HAP-1 (cell line): ENCODE results near the gene LCE1F.

Experiments used
- DNase-seq, 2 experiments: peaks; one replicate each; pipeline ENCODE4 v3.0.0-alpha.2; 2016 to 2020; ENCODE audit warnings: low spot score in 2 of 2
- H3K27me3 ChIP-seq: fragments of 250-450 bp; sonication (Bioruptor Pico); 2 replicates; pipeline ENCODE4 v1.5.1; 2020; ENCODE audit warnings: low read depth, mild to moderate bottlenecking, moderate library complexity
- H3K36me3 ChIP-seq: fragments of 250-450 bp; sonication (Bioruptor Pico); replicated peaks from 2 replicates; pipeline ENCODE4 v1.5.1; 2020; ENCODE audit warnings: mild to moderate bottlenecking
- H3K4me1 ChIP-seq: fragments of 250-450 bp; sonication (Bioruptor Pico); 2 replicates; pipeline ENCODE4 v1.5.1; 2020; ENCODE audit warnings: mild to moderate bottlenecking
- H3K4me3 ChIP-seq: fragments of 250-450 bp; sonication (Bioruptor Pico); 2 replicates; pipeline ENCODE4 v1.5.1; 2020; ENCODE audit warnings: mild to moderate bottlenecking, moderate library complexity
- H3K9me3 ChIP-seq: fragments of 250-450 bp; sonication (Bioruptor Pico); 2 replicates; pipeline ENCODE4 v1.5.1; 2020; ENCODE audit warnings: mild to moderate bottlenecking, moderate library complexity
- in situ Hi-C: fragments of 300-500 bp; cut with MboI; formaldehyde crosslinking; loops from 3 replicates; pipeline ENCODE4 v1.14.3; 2020; ENCODE audit warnings: low sequenced_read_pairs, inconsistent platforms, mixed read lengths

LCE1F gene

GRCh38 chr1:152757747-152758146 lies 17.2 kb upstream of the LCE1F start, which contains the start of gene KPRP:
TSS of gene KPRP (plus strand) at chr1:152758025. CDS start at chr1:152759589, 1,564 bp downstream.
- H3K36me3 ChIP-seq: no peaks in the 10 kb centered on the region
- no peaks in the 10 kb centered on the region for H3K9me3 ChIP-seq
- H3K4me1 ChIP-seq: no peaks in the 10 kb centered on the region
- in situ Hi-C loops: no loop called here
- no peaks in the 10 kb centered on the region for H3K27me3 ChIP-seq
- no peak for DNase-seq
- no peak within 1 kb of the TSS for H3K4me3 ChIP-seq

- in situ Hi-C loops: no loop called here
- no peaks in the 10 kb centered on the region for H3K36me3 ChIP-seq
- H3K4me3 ChIP-seq: no peak overlapping the region
- no peak for DNase-seq
- H3K27me3 ChIP-seq: no peaks in the 10 kb centered on the region
- no peaks in the 10 kb centered on the region for H3K9me3 ChIP-seq
- no peaks in the 10 kb centered on the region for H3K4me1 ChIP-seq
These were observed 16.3 kb upstream of the LCE1F start for GRCh38 chr1:152758636-152759035.

DNA sequence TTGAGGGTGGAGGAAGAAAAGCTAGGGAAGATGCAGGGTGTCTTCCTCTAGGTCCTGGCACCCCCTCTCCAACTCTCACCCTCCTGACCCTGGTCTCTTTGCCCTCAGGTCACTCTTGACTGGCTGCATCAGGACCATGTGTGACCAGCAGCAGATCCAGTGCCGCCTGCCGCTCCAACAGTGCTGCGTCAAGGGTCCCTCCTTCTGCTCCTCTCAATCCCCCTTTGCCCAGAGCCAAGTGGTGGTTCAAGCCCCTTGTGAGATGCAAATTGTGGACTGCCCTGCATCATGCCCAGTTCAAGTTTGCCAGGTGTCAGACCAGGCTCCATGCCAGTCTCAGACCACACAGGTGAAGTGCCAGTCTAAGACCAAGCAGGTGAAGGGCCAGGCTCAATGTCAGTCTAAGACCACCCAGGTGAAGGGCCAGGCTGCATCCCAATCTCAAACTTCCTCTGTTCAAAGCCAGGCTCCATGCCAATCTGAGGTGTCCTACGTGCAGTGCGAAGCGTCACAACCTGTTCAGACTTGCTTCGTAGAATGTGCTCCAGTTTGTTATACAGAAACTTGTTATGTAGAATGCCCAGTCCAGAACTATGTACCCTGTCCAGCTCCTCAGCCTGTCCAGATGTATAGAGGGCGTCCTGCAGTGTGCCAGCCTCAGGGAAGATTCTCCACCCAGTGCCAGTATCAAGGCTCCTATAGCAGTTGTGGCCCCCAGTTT lies 15.3 kb upstream of the LCE1F start:
- Histone ChIP-seq H3K9me3 (no peaks in the 10 kb centered on the region), H3K27me3 (no peaks in the 10 kb centered on the region), H3K4me1 (no peaks in the 10 kb centered on the region), H3K36me3 (no peaks in the 10 kb centered on the region), H3K4me3 (no peak overlapping the region)
- in situ Hi-C loops: no loop called here
- no peak for DNase-seq

DNA sequence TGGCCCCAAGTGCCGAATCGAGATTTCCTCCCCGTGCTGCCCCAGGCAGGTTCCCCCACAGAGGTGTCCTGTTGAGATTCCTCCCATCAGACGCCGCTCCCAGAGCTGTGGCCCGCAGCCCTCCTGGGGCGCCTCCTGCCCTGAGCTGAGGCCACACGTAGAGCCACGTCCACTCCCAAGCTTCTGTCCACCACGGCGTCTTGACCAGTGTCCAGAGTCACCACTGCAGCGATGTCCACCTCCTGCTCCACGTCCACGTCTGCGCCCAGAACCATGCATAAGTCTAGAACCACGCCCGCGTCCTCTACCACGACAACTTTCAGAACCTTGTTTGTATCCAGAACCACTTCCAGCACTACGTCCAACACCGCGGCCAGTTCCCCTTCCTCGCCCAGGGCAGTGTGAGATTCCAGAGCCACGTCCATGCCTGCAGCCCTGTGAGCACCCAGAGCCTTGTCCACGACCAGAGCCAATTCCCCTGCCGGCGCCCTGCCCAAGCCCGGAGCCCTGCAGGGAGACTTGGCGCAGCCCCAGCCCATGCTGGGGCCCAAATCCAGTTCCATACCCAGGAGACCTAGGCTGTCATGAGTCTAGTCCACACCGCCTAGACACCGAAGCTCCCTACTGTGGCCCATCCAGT lies 14.3 kb upstream of the LCE1F start:
- H3K4me1 ChIP-seq: no peaks in the 10 kb centered on the region
- H3K27me3 ChIP-seq: no peaks in the 10 kb centered on the region
- DNase-seq: no peak
- H3K9me3 ChIP-seq: no peaks in the 10 kb centered on the region
- in situ Hi-C loops: no loop called here
- no peaks in the 10 kb centered on the region for H3K36me3 ChIP-seq
- no peak overlapping the region for H3K4me3 ChIP-seq

- DNase-seq: no peak
These were observed 13.2 kb upstream of the LCE1F start for GRCh38 chr1:152761609-152762213.

DNA sequence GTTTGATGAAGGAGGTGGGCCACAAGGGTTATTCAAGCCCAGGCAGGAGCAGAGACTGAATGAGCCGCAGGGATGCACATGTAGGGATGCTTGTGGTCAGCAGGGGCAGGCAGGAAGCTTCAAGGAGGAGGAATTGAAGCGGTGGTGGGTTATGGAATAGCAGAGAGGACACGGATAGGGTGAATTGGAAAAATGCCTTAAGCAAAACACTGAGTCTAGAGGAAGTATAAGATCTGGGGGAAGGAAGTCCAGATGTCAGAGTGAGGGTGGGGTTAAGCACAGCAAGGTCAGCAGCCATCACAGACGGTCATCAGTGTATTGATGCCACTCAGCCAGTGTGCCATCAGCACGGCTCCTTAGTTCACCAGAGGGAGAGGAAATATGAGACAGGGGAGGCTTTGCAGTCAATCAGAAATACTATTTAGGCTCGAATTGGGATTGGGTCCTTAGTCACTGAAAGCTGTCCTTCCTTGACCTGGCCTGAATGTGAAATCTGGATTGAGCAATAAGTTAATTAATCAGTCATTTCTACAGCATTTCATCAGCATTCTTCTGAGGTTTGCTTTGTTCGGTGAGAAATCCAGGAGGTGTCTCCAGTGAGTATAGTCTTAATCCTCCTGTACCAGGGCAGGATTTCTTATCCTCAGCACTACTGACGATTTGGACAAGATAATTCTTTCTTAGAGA lies 6.0 kb upstream of the LCE1F start:
- in situ Hi-C loops: no loop called here
- H3K27me3 ChIP-seq: no peaks in the 10 kb centered on the region
- no peak overlapping the region for H3K4me3 ChIP-seq
- no peaks in the 10 kb centered on the region for H3K36me3 ChIP-seq
- H3K9me3 ChIP-seq: no peaks in the 10 kb centered on the region
- no peak for DNase-seq
- H3K4me1 ChIP-seq: no peaks in the 10 kb centered on the region

More at GRCh38 chr1:152761609-152762213, 13.2 kb upstream of the LCE1F start:
- Histone ChIP-seq H3K4me1 (no peaks in the 10 kb centered on the region), H3K27me3 (no peaks in the 10 kb centered on the region), H3K9me3 (no peaks in the 10 kb centered on the region), H3K4me3 (no peak overlapping the region), H3K36me3 (no peaks in the 10 kb centered on the region)
- in situ Hi-C loops: no loop called here

DNA sequence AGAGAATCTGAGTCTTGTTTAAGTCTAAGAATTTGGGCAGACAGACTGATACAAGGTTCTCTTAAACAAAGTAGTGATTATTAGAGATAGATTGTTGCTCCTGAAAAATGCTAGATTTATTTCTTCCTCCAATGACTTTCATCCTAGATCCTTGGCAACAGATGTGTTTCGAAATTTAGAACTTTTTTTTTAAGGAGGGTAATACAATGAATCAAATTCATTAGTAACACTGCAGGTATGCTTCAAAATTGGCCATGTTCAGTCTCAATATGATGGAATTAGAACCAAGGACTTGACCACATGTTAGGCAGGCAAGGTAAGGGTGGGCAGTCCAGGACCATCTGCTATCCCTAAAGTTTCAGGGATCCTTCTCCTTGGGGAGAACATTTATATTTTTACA lies 4.5 kb upstream of the LCE1F start:
- Histone ChIP-seq H3K36me3 (no peaks in the 10 kb centered on the region), H3K4me1 (no peaks in the 10 kb centered on the region), H3K9me3 (no peaks in the 10 kb centered on the region), H3K27me3 (no peaks in the 10 kb centered on the region), H3K4me3 (no peak overlapping the region)
- no peak for DNase-seq
- in situ Hi-C loops: no loop called here

DNA sequence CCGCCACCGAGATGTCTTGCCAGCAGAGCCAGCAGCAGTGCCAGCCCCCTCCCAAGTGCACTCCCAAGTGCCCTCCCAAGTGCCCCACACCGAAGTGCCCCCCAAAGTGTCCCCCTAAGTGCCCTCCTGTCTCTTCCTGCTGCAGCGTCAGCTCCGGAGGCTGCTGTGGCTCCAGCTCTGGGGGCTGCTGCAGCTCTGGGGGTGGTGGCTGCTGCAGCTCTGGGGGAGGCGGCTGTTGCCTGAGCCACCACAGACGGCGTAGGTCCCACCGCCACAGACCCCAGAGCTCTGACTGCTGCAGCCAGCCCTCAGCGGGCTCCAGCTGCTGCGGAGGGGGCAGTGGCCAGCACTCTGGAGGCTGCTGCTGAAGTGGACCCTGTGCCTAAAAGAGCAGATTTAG lies 1.4 kb downstream of the LCE1F start:
- H3K36me3 ChIP-seq: no peaks in the 10 kb centered on the region
- in situ Hi-C loops: no loop called here
- no peak overlapping the region for H3K4me3 ChIP-seq
- H3K27me3 ChIP-seq: 0 out of 2 replicates have a peak, but pooled peaks cover 3% of the 10 kb centered on the region
- DNase-seq: no peak
- no peaks in the 10 kb centered on the region for H3K9me3 ChIP-seq
- H3K4me1 ChIP-seq: no peaks in the 10 kb centered on the region

DNA sequence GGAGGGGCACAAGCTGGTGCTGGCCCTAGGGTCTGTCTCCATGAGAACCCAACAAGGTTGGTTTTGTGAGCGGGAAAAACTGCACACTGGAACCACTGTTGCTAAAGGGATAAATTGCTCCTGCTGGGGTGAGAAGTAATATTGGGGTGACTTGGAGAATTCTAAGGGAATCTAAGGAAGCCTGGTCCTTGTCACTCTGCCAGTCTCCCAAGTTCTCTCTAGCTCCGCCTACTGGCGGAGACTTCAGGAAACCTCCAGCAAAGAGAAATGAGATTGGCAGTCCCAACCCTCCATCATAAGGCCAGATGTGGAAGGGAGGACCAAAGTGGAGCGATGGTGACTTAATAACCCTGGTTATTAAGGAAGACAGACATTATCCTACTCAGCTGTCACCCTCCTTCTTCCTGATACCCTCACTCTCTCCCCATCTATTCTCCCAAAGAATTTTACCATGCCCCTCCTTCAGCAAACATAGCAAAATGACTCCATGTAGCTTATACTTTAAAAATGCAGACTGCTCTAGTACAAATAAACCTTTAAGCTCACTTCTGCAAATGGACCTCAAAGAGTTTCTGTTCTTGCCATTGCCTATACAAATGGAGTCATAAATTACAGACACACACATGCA lies 2.7 kb downstream of the LCE1F start:
- in situ Hi-C loops: no loop called here
- no peak overlapping the region for H3K4me3 ChIP-seq
- peak; percentile 11 to 52 for DNase-seq
- H3K27me3 ChIP-seq: 0 out of 2 replicates have a peak, but pooled peaks cover 3% of the 10 kb centered on the region
- H3K36me3 ChIP-seq: no peaks in the 10 kb centered on the region
- H3K9me3 ChIP-seq: no peaks in the 10 kb centered on the region
- H3K4me1 ChIP-seq: no peaks in the 10 kb centered on the region

GRCh38 chr1:152783095-152783494 lies 8.2 kb downstream of the LCE1F start:
- no peaks in the 10 kb centered on the region for H3K36me3 ChIP-seq
- no peaks in the 10 kb centered on the region for H3K4me1 ChIP-seq
- H3K9me3 ChIP-seq: no peaks in the 10 kb centered on the region
- in situ Hi-C loops: no loop called here
- no peak for DNase-seq
- no peak overlapping the region for H3K4me3 ChIP-seq
- 0 out of 2 replicates have a peak, but pooled peaks cover 3% of the 10 kb centered on the region for H3K27me3 ChIP-seq

DNA sequence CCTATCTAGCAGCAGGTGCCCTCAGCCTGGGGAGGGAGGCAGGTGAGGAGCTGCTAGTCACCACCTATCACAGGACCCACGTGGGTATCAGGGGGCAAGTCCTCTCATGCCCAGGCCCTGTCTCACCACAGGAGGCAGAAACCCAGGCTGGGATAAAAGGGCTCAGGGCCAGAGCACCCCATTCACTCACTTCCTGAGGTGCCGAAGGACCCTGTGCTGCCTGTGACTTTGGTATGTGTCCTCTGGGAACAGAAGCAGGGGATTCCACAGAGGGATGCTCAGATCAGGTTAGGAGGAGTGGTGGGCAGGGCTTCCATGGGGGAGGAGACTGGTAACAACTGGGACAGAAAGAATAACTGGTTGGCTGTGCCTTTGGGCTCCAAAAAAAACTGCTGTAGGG lies 11.1 kb downstream of the LCE1F start, which contains the start of gene LCE1E:
Gene LCE1E, plus strand, starts transcription at position 181 of the 400 bp plus-strand sequence. CDS start 1,043 bp downstream, outside the sequence.
- Histone ChIP-seq H3K4me3 (no peak within 1 kb of the TSS), H3K27me3 (no peaks in the 10 kb centered on the region), H3K9me3 (no peaks in the 10 kb centered on the region), H3K36me3 (no peaks in the 10 kb centered on the region), H3K4me1 (no peaks in the 10 kb centered on the region)
- in situ Hi-C loops: no loop called here
- no peak for DNase-seq

DNA sequence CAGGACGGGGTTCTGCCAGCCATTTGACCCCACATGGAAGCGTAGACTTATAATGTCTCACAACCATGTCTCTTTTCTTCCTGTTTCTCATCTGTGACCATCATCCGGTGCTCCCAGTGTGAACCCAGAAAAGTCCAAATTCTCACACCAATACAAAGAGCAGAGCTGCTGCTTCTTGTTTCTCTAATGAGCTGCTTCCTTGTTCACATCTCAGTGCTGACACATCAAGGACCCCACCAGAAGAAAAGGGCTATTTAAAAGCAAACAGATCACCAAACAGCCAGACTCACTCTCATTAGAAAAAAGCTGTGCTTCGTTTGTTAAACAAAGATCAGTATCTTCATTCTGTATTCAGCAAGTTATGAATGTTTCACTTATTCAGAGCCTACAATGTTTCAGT lies 20.7 kb downstream of the LCE1F start:
- in situ Hi-C loops: no loop called here
- H3K27me3 ChIP-seq: no peaks in the 10 kb centered on the region

GRCh38 chr1:152796421-152796820 lies 21.5 kb downstream of the LCE1F start, which contains the start of gene LCE1D:
TSS of gene LCE1D (plus strand) at chr1:152796721. CDS start at chr1:152797795, 1,074 bp downstream.
- Histone ChIP-seq H3K4me3 (no peak within 1 kb of the TSS), H3K4me1 (no peaks in the 10 kb centered on the region), H3K27me3 (no peaks in the 10 kb centered on the region), H3K9me3 (no peaks in the 10 kb centered on the region), H3K36me3 (no peaks in the 10 kb centered on the region)
- DNase-seq: no peak
- in situ Hi-C loops: no loop called here

More for the DNA sequence above, 20.7 kb downstream of the LCE1F start:
- H3K4me1 ChIP-seq: no peaks in the 10 kb centered on the region
- no peaks in the 10 kb centered on the region for H3K9me3 ChIP-seq
- no peak overlapping the region for H3K4me3 ChIP-seq
- no peak for DNase-seq
- no peaks in the 10 kb centered on the region for H3K36me3 ChIP-seq
